Superior temporal gyrus (tissue), 1 donor: ENCODE data around the gene PROP1.
"Not testable (repeated sequence)": the region's sequence is repeated elsewhere in the genome, so short reads cannot be mapped to it uniquely, and the experiment has no call there.

Experiments
- DNase-seq: peaks from one replicate; pipeline ENCODE4 v3.0.0-alpha.2; 2016; ENCODE audit errors: extremely low spot score

PROP1 gene

DNA sequence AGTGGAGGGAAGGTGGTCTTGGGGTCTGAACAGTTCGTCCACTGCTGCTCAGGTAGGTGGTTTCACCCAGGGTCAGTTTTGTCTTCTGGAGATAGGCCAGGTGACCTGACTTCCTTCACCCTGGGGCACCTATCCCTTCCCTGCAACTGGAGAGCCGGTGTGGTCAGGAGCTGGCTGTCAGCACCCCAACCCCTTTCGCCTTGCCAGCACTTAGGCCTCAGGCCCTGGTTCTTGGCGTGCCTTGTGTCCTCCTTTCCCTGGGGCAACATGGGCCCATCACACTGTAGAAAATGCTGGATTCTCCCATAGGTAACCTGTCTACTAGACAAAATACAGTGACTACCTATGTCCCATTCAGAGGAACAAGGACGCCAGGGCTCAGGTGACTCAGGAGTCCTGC lies 13.1 kb downstream of the PROP1 start:
- DNase-seq = no peak

DNA sequence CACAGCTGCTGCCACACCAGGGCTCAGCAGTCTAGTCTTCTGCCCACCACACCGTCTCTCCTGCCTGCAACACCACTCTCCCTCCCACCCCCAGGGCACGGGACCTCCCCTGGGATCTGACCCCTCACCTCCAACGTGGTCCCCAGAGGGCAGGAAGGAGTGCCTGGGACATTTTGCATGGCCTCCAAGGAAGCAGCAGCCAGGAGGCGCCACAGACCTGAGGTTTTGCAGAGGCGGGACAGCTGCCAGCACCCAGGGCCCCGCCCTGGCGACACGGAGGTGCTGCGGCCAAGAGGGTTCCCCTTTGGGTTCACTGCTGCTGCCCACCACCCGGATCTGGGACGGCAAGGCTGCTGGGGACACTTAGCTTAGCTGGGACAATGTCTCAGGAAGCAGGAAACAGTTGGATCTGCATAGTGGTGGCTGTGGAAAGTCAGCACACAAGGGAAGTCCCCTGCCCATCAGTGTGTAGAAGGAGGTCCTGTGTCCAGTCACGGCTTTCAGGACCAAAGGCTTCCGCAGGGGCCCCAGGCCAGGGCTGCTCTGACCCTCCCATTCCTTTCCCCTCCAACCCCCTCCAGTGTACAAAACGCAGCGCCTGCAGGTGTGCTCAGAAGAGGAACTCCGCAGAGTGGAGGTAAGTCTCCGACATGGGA lies 13.8 kb downstream of the PROP1 start:
- no peak for DNase-seq

DNA sequence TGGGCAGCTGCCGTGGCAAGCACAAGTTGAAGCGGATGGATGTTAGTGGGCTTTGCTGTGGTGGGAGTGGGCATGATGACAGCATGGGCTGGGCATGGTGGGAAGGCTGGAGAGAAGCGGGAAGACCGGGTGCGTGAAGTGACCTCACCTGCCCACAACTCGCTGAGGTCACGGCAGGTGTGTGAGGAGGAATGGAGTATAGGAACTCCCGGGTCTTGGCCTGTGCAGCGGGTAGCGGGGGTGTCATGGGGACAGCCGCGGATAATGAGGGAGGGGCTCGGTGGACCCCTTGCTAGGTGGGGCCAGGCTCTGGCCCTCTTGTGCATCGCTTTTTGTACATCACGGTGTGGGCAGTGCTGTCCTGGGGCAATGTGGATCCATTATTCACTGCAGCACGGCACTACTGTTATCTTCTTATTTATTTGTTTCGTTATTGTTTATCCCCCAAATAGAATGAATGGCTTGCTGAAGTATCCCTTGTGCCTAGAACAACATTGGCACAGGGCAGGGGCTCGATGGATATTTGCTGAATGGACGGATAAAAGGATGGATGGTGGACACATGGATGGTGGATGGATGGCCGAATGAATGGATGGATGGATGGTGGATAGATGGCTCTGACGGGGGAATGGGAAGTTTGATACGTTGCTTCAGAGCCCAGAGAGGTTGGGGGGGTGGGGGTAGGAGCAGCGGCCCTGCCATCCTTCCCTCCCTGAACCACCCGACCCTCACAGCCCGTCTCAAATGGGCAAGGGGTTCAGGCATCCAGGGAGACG lies 14.6 kb downstream of the PROP1 start:
- DNase-seq = no peak

DNA sequence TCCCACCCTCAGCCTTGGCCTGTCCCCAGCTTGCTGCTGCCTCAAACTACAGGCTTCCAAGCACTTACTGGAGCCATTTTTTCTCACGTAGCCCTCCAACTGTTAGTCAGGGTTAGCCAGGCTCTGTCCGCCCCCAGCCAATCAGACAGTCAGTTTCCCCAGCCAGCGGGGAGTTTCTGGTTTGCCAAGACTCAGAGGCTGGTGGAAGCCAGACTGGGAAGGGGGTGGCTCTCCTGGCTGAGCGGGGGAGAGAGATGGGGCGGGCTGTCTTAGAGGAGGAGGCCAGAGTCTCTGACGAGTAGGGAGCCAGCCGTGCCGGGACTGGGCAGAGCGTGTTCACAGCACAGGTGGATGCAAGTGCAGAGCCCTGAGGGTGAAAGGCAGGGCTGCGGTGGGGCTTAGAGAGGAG lies 15.3 kb downstream of the PROP1 start:
- peak; percentile 30 for DNase-seq

DNA sequence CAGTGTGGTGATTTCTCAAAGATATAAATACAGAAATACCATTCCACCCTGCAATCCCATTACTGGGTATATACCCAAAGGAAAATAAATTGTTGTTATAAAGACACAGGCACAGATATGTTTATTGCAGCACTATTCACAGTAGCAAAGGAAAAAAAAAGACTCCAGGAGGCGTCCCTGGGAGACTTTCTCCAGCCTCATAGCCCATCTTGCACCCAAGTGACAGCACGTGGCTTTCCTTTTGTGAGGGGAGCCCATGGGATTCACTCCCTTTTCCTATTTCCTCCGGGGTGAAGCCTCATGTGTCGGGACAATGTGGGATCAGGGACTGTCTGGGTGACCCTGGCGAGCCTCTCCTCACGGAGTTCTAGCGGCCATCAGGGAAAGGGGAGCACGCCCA lies 18.4 kb downstream of the PROP1 start:
- DNase-seq = not testable (repeated sequence)

DNA sequence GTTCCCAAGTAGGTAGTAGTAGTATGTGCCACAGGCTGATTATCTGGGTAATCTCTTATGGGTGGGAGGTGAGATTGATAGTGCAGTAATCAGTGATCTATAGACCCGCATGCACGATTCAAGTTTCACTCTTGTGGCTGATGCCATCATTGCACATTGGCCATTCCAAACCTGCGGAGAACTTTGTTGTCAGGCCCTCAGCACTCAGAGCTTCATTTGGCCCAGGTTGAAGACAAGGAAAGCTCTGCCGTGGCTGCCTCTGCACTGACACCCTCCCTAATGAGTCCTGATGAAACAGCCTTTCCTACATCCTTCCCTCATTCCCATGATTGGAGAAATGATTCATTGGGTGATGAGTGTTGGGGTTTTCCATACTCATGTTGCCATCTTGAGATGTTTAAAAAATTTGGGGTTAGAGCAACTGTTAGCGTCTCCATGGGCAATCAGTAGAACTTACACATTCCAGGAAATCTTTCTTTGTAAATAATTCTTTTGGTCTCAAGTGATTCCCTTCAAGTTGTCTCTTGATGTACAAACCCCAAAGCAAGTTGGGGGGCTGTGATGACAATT lies 22.9 kb downstream of the PROP1 start:
- no peak for DNase-seq

DNA sequence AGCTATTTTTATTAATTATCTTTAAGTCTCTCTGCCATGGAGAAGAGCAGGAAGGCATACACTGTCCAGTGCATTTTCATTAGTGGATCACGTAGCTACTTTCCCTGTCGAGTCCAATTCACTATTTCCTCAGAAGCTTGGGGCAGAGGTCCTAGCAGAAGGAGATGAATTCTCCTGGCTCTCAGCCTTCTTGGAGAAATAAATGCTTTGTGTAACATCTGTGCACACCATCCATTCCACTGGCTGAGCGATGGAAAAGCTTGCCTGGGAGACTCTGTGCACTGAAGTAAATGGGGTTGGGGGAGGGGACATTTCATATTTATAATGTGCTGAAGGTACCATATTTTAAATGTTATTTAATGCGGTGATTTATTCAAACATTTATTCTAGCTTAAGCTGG lies 23.4 kb downstream of the PROP1 start:
- DNase-seq = no peak

DNA sequence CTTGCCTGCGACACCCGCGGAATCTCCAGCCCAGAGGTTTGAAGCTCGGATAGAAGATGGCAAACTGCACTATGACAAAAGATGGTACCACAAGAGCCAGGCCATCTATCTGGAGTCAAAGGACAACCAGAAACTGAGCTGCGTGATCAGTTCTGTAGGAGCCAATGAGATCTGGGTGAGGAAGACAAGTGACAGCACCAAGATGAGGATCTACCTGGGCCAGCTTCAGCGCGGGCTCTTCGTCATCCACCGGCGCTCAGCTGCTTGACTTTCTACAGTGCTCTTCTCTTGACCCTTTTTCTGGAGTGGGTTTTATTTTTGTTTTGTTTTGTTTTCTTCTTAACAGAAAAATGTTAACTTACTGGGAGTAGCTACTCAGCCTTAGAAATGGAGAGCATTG lies 24.0 kb downstream of the PROP1 start:
- not testable (repeated sequence) for DNase-seq

DNA sequence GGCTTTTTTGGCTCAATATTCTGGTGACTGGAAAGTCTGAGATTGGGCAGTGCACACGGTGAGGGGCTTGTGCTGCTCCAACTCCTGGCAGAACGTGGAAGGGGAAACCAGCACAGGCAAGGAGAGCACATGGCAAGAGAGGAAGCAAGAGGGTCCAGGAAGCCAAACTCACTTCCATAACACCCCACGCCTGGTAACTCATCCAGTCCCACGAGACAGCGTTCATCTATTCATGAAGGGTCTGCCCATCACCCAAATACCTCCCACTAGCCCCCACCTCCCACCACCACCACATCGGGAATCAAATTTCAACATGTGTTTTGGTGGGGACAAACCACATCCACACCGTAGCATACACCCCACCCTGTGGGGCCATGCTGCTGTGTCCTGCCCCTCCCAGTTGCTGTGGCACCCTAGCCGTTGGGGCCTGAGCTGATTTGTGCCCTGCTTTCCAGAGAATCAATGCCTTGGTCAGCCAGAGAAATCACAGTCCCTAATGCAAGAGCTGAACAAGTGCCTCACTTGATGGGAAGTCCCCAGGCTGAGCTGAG lies 27.3 kb downstream of the PROP1 start:
- DNase-seq = no peak

DNA sequence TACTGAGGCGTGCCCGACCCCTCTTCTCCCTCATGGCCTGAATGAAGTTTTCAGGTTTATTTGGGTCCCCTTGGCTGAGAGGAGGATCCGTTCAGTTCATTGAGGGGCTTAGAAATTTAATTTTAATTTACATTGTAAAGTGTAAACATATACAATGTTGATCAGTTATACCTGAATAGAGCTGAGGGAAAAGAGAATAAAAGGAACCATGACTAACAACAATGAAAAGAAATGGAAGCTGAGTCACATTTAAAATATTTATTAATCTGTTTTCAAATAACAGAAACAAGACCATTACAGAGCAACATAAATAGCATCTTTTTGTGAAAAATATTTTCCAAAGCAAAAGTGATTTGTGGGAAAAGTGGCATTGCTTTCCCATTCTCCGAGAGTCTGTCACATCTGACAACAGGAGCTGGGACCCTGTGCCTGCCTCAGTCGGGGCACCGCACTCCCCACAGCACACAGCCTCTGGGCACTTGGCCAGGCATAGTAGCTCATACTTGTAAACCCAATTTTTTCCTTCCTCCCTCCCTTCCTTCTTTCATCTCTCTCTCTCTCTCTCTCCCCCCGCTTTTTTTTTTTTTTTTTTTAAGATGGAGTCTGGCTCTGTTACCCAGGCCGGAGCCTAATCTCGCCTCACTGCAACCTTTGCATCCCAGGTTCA lies 28.7 kb downstream of the PROP1 start:
- DNase-seq = no peak

DNA sequence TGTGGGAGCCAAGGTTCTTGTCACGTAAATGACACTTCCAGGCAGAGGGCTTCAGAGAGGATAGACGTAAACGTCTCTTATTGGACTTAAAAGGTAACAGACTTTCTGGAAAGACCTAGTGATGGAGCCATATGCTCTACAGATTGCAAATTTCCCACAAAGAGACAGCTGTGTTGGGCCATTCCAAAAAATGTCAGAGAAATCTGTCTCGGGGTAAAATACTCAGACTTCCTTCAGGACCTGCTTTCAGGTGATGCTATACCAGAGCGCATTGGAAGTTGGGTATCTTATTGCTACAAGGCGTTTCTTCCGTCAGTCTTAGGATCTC lies 29.2 kb downstream of the PROP1 start:
- DNase-seq = no peak

DNA sequence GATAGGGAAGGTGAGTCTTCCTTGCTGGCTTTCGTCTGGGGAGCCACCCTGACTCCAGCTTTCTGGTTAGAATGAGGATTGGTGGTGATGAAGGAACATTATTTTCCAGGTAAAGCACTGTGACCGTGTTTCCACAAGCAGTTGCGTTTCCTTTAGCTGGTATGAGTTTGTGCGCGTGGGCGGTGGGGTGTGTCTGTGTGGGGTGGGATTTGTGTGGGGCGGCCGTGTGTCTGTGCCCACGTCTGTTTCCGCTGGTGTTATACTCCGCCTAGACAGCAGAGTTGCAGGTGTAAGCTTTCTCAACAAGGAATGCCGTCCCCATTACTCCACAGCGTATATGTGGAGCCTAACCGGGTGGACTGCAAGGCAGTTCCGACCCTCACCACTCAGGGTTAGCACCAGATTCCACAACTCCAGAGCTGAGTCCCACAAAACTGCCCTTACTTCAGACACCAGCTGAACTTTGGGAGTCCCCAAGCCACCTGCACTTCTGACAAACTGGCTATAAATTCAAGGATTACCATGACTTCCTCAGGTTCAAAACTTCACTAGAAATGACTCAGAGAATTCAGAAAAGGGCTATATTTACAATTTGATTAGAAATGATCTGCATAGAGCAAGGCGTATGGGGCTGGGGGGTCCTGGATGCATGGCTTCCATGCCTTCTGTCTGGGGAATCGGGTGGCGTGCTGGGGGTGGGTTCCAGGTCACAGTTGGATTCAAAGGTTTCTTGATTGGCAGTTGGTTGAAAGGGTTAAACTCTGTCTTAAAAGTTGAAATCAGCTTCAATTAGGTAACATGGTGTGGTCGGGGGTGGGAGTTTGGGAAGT lies 29.8 kb downstream of the PROP1 start:
- no peak for DNase-seq

DNA sequence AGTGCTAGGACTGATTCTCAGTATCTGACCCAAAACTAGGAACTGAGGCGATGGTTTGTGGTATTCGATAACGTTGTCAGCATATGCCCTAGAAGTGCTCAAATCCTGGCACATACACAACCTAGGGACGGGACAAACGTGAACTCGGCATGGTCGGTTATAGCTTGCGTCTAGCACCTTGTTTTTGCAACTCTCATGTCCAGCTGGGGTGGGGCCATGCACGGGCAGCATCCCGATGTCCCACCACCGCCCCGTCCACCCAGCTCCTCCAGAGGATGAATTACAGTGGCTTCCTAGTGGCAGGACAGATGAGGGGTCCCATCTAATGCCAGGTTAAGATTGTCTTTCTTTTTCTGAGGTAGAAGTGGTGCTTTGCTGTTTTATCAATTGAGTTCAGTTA lies 31.6 kb downstream of the PROP1 start:
- no peak for DNase-seq

DNA sequence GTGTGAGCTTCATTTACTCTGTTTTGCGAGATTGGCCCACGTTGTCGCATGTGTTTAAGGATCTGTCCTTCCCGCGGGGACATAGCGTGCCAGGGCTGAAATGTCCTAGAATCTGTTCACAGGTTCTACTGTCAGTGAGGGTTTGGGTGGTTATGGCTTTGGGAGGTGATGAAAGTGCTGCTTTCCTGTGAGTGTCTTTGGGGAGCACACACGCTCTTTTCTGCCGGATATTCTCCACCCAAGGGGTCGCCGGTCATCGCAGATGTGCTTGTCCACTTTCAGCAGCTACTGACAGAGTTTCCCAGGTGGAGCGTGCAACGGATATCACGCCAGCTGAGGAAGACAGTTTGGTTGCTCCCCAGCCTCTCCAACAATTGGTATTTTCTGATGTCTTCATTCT lies 32.1 kb downstream of the PROP1 start:
- no peak for DNase-seq

DNA sequence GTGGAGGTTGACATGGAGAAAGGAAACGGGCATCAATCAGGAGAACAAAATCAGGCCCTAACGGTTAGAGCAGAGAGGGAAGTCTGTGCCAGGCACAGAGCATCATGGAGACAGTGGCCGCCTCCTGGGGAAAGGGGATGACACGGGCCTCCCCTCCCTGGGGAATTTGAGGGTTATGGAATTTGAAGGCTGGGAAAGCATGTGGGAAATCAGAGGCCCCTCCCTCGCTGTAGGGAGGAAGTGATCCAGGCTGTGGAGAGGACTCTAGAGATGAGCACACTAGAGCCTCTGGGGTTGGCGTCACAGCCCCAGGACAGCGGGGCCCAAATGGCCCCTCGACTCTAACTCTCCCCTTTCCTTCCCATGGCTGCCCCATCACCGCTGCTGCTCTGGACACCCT lies 36.7 kb downstream of the PROP1 start:
- DNase-seq = no peak

DNA sequence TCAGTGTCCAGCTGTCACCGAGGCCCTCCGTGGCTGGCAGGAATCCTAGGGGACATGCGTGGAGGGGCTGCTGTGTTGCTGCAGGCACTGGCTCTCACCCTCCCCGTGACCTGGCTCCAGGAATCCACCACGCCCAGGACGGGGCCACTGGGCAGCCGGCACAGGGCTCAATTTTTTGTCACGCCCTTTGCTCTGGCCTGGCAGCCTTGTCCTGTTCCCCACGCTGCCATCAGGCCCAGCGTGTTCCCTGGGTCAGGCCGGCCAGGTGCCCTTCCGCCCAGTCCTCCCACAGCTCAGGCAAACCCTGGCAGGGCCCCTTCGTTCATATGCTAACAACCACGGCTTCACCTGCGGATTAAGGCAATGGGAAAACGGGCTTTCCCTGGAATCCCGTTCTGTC lies 37.3 kb downstream of the PROP1 start:
- DNase-seq = no peak

DNA sequence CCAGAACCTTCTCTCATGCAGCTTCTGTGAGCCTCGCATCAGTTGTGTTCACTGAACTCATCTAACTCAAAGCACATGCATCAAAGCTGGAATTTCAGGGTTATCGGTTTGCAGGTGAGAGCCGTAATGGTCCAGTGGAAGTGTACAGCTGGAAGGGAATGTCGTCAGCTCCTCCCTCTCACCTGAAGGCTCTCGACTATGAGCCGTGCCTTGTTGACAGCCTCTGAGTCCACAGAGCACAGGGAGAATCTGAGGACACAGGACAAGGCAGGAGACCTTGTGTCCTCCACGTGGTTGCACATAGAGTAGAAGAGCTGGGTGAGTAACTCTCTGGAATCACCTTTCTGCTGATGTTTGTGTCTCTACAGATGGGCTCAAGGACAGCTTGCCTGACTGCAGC lies 38.8 kb downstream of the PROP1 start:
- DNase-seq = no peak

DNA sequence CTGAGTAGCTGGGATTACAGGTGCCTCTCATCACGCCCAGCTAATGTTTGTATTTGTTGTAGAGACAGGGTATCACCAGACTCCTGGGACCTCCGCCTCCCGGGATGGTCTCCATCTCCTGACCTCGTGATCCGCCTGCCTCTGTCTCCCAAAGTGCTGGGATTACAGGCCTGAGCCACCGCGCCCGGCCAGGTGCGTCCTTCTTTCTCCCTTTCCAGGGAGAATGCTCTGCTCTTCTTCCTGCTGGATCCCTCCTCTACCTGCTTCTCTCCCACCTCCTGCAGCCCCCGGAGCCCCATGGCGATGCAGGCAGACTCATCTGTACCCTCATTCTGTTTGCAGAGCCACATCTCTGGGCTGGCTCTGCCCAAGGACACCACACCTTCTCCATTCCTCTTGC lies 42.9 kb downstream of the PROP1 start:
- not testable (repeated sequence) for DNase-seq

DNA sequence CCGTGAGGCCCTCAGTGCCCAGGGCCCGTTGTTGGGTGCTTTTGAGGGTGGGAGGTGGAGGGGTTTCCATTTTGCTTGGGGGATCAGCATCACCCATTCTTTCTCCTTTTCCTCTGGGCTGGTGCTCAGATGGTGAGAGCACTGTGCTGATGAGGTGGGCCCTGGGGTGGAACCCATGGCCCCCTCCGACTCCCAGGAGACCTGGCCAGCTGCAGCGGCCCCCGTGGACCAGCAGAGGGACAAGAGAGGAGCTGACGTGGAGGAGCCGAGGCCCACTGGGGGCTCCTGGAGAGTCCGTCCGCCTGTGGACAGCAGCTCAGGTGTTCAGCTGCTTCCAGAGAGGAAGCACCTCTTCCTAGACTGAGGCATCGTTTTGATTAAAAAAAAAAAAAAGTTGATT lies 46.4 kb downstream of the PROP1 start:
- not testable (repeated sequence) for DNase-seq

DNA sequence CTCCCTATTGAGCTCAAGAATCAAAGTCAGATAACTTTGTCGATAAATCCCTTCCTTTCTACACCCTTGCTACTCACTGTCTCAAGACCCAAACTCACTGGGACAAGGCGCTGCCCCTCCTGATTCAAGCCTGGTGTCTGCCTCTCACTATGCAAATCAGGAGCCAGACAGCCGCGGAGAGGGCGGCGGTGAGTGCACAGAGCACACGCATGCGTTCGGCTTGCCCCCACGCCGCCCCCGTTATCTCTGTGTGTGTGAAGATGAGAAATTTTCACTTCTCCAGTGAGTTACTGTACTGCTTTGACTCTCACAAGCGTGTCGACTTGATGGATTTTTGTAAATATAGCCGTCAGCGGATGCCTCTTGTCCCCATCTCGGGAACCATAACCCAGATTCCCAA lies 47.0 kb downstream of the PROP1 start:
- not testable (repeated sequence) for DNase-seq

DNA sequence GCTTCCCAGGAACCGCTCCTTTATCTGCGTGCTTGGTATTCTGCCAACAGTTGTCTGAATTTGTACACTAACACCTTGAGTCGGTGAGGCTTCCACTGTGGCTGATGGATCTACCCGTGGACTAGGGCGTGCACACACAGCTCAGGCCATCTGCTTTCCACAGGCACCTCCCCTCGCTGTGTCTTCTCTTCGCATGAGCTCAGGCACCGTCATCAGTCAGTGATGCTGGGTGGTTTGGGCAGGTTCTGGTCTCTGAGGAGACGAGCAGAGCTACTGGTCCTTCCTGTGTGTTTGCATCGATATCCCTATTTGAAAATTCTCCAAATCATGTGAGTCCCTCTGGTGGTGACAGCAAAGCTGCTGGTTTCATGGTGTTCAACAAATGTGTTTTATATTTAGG lies 48.1 kb downstream of the PROP1 start:
- DNase-seq = peak; percentile 21
